WI38 (cell line): Measurements from ENCODE around the gene NOS1AP.

Experiments
- H3K4me3 ChIP-seq: 2 replicates; pipeline ENCODE4 v1.5.1; 2011; ENCODE audit warnings: low read depth, mild to moderate bottlenecking, control low read depth, low read length
- TF ChIP-seq, protein P1 (sequence below): IDR thresholded peaks from 2 replicates; pipeline ENCODE4 v1.5.1; 2012; ENCODE audit warnings: low read depth, mild to moderate bottlenecking, control low read depth, low read length

Gene NOS1AP

DNA sequence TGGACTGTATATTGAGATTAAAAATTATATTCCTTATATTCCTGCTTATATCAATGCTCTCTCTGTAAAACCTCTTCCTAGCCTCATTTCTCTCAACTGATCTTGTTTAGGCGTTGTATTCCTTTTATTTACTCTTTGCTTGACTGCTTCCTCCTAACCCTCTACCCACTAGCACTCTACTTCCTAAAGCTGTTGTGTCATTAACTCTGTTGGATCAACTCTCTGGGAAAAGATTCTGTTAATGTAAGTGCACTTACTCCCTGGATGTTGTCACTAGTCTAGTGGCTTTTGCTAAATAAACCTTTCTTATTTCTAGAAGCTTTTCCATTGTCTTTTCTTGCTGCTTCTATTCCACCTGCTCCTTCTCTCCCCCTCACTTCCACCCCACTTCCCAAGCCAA lies 300.7 kb downstream of the NOS1AP start:
- H3K4me3 ChIP-seq, result no peak overlapping the region
- TF ChIP-seq, protein P1, sequence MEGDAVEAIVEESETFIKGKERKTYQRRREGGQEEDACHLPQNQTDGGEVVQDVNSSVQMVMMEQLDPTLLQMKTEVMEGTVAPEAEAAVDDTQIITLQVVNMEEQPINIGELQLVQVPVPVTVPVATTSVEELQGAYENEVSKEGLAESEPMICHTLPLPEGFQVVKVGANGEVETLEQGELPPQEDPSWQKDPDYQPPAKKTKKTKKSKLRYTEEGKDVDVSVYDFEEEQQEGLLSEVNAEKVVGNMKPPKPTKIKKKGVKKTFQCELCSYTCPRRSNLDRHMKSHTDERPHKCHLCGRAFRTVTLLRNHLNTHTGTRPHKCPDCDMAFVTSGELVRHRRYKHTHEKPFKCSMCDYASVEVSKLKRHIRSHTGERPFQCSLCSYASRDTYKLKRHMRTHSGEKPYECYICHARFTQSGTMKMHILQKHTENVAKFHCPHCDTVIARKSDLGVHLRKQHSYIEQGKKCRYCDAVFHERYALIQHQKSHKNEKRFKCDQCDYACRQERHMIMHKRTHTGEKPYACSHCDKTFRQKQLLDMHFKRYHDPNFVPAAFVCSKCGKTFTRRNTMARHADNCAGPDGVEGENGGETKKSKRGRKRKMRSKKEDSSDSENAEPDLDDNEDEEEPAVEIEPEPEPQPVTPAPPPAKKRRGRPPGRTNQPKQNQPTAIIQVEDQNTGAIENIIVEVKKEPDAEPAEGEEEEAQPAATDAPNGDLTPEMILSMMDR, result no peak

GRCh38 chr1:162370721-162371120 lies 301.2 kb downstream of the NOS1AP start:
- H3K4me3 ChIP-seq, result no peak overlapping the region
- TF ChIP-seq, protein P1, result no peak

GRCh38 chr1:162371611-162372010 lies 302.1 kb downstream of the NOS1AP start:
- TF ChIP-seq, protein P1, result no peak
- no peak overlapping the region for H3K4me3 ChIP-seq

DNA sequence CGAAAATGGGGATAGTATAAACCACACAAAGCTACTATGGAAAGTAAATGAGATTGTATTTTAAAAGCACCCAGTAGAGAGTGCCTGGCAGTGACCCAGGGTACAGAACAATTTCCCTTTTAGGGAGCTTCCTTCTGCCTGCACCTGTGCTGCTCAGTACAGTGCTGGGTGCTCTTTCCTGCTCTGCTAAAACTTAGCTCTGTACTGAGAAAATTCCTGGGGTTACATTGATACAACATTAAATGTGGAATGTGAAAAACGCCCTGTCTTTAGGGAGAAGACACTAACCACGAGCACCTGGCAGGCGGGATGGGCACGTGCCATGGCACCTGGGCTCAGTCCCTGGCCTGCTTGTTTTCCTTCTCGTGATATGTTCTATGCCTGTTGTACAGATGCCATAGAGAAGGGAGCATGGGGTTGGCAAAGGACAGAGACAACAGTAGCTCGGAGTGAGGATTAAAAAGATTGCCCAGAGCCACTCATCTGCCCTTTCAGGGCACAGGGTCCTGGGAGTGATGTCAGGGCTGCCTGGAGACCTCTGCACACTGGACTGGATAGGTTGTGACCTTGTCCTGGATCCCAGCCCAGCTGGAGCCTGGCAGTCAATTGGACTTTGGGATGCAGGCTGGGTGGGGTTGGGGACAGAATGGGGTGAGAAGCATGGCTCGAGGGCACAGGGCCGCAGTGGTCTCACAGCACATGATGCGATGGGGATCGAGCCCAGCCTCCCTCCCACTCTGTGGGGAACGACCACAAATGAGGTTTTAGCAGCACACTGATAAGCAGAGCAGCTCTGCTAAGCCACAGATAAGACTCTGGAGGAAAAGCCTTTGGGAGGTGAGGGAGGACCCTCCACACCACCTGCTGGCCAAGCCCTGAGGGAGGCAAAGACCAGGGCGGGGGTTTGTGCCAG lies 302.9 kb downstream of the NOS1AP start:
- H3K4me3 ChIP-seq, result no peak overlapping the region

DNA sequence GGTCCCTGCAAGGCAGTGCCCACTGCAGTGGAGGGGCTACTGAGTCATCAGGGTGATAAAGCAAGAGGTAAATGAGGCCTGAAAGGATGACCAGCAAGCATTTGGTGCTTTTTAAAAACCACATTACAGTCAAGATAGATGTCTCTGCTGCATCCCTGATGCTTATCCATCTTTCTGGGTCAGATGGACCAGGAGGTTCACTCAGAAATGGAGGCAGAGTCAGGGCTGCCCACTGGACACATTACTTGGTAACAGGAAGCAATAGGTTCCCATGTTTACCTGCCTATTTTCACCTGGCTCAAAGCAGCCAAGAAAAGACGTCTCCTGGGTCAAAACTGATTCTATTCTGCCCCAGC lies 303.6 kb downstream of the NOS1AP start:
- H3K4me3 ChIP-seq, result no peak overlapping the region
- TF ChIP-seq, protein P1, result no peak

More for the DNA sequence above, 302.9 kb downstream of the NOS1AP start:
- TF ChIP-seq, protein P1, result no peak

- TF ChIP-seq, protein P1, result no peak
- H3K4me3 ChIP-seq, result no peak overlapping the region
These were observed 304.2 kb downstream of the NOS1AP start for GRCh38 chr1:162373541-162374260.

- no peak overlapping the region for H3K4me3 ChIP-seq
- TF ChIP-seq, protein P1, result no peak
These were observed 304.9 kb downstream of the NOS1AP start for GRCh38 chr1:162374406-162374805.
